GM19395 (cell line): ENCODE results near the gene CALML4.

Experiments
- ATAC-seq: cut with Tn5 transposase; IDR thresholded peaks from one replicate; pipeline ENCODE4 v1.9.1; 2021; ENCODE audit warnings: mild to moderate bottlenecking, moderate library complexity; ENCODE audit not compliant: unreplicated experiment

The CALML4 gene

GRCh38 chr15:68151277-68151676, 53.9 kb downstream of the CALML4 start:
- ATAC-seq, result no peak

GRCh38 chr15:68150187-68150586, 54.9 kb downstream of the CALML4 start:
- no peak for ATAC-seq

- ATAC-seq, result no peak
These were observed 56.1 kb downstream of the CALML4 start for GRCh38 chr15:68149059-68149458.

- no peak for ATAC-seq
These were observed 57.1 kb downstream of the CALML4 start for GRCh38 chr15:68148039-68148438.

GRCh38 chr15:68145706-68146105, 59.4 kb downstream of the CALML4 start:
- no peak for ATAC-seq

GRCh38 chr15:68143785-68144184, 61.3 kb downstream of the CALML4 start:
- ATAC-seq, result no peak

- ATAC-seq, result no peak
These were observed 62.0 kb downstream of the CALML4 start for GRCh38 chr15:68143129-68143528.
